Esophagus squamous epithelium (tissue), 5 donors: ENCODE measurements around the gene ANGPTL8. TPM values are rescaled to one million over a fixed set of nuclear protein-coding genes. Genes with fewer than 3 reads are reported as not detected.

Source experiments
- DNase-seq: peaks from one replicate; lab custom pipeline; 2025; lab: John Stamatoyannopoulos, UW
- H3K27ac ChIP-seq, 4 donors: fragments of 200-600 bp; sonication (generic); one replicate each; pipeline ENCODE4 v1.5.1; 2016 to 2019; ENCODE audit warnings: mild to moderate bottlenecking in 1 of 4
- H3K27me3 ChIP-seq, 4 donors: fragments of 200-600 bp; sonication (generic); 1 replicate in 3 of 4; 2 replicates in 1 of 4; pipeline versions ENCODE4 v1.5.1 to v1.6.0; 2017 to 2021; ENCODE audit warnings: antibody characterized with exemption in 1 of 4
- H3K36me3 ChIP-seq, 3 donors: fragments of 200-600 bp; sonication (generic); one replicate each; pipeline ENCODE4 v1.5.1; 2016 to 2019
- H3K4me1 ChIP-seq, 3 donors: fragments of 200-600 bp; sonication (generic); one replicate each; pipeline ENCODE4 v1.5.1; 2017 to 2019
- H3K4me3 ChIP-seq, 4 donors: fragments of 200-600 bp; sonication (generic); 1 replicate in 3 of 4; 2 replicates in 1 of 4; pipeline ENCODE4 v1.5.1; 2016 to 2019; ENCODE audit warnings: mild to moderate bottlenecking in 2 of 4, moderate library complexity in 1 of 4
- H3K9me3 ChIP-seq, 3 donors: fragments of 200-600 bp; sonication (generic); one replicate each; pipeline ENCODE4 v1.5.1; 2016 to 2019
- CTCF ChIP-seq, 6 experiments: fragments of 450-650 bp in 4 of 6; fragments of 200-600 bp in 2 of 6; sonication (generic) in 2 of 6; IDR thresholded peaks; one replicate each; pipeline ENCODE4 v1.5.1; 2016 to 2019; ENCODE audit warnings: antibody characterized with exemption in 6 of 6, mild to moderate bottlenecking in 4 of 6, moderate library complexity in 4 of 6
- POLR2A ChIP-seq, 4 donors: fragments of 450-650 bp; IDR thresholded peaks; one replicate each; pipeline ENCODE4 v1.6.1; 2017; ENCODE audit warnings: antibody characterized with exemption in 4 of 4, mild to moderate bottlenecking in 4 of 4, moderate library complexity in 3 of 4
- WGBS, 2 donors: methylation state at CpG; one replicate each; pipeline ENCODE4 v1.1.5; 2018; 5-methylcytosine and 5-hydroxymethylcytosine counted together
- intact Hi-C: fragments of 100-400 bp; cut with DNase I; formaldehyde crosslinking; loops from one replicate; pipeline ENCODE4 v1.15.0; 2022
- total RNA-seq, 4 donors: library from RNA; depleted of rRNA; stranded (reverse); fragments of >200 nt; gene quantifications; one replicate each; pipeline ENCODE4 v1.1.0, GENCODE V29; 2016
- donor health status: DM: yes; HTN: yes; CAD: no.

Gene ANGPTL8
- total RNA-seq, 4 donors from 2014 or later, result not detected

- no peaks in the 10 kb centered on the region for H3K27me3 ChIP-seq
- intact Hi-C loops, result no loop called here
These were observed 46.2 kb upstream of the ANGPTL8 start for GRCh38 chr19:11192957-11193939.

GRCh38 chr19:11194173-11194572 lies 45.2 kb upstream of the ANGPTL8 start:
- Histone ChIP-seq H3K4me3 (peak overlapping the region; percentile 7 to 89 (median 74)), H3K9me3 (no peaks in the 10 kb centered on the region), H3K27me3 (no peaks in the 10 kb centered on the region), H3K4me1 (peaks cover 25 to 96% (median 48%) of the 10 kb centered on the region in 3 donors), H3K27ac (peak overlapping the region; percentile 19 to 93 (median 85)), H3K36me3 (peaks cover 0 to 37% (median 5%) of the 10 kb centered on the region in 3 donors)
- DNase-seq, result no peak
- intact Hi-C loops, result no loop called here
- 75 to 84% methylated on average over 5 of the region's 8 CpGs for WGBS, 2 donors
- TF ChIP-seq CTCF (IDR thresholded peaks at IDR 0.05) (no peak), POLR2A (IDR thresholded peaks at IDR 0.05) (no peak)

More at GRCh38 chr19:11192957-11193939, 46.2 kb upstream of the ANGPTL8 start:
- Histone ChIP-seq H3K36me3 (peaks cover 0 to 42% (median 5%) of the 10 kb centered on the region in 3 donors), H3K9me3 (no peaks in the 10 kb centered on the region), H3K27ac (peak overlapping the region; percentile 19 to 93 (median 85)), H3K4me3 (peak overlapping the region in 3 of 4 donors; percentile 3 to 89 (median 75)), H3K4me1 (peaks cover 24 to 96% (median 52%) of the 10 kb centered on the region in 3 donors)
- 83 to 91% methylated on average over 8 to 16 of the region's 68 CpGs for WGBS, 2 donors
- TF ChIP-seq POLR2A (IDR thresholded peaks at IDR 0.05), result no peak
- no peak for TF ChIP-seq CTCF (IDR thresholded peaks at IDR 0.05)
- DNase-seq, result no peak

- DNase-seq, result no peak
These were observed 44.5 kb upstream of the ANGPTL8 start for GRCh38 chr19:11194656-11195558.

GRCh38 chr19:11195681-11196080 lies 43.7 kb upstream of the ANGPTL8 start:
- Histone ChIP-seq H3K4me3 (peak overlapping the region in 3 of 4 donors; percentile 73 to 89 (median 75)), H3K9me3 (no peaks in the 10 kb centered on the region), H3K27me3 (no peaks in the 10 kb centered on the region), H3K27ac (peak overlapping the region; percentile 57 to 93 (median 85)), H3K4me1 (peaks cover 19 to 83% (median 36%) of the 10 kb centered on the region in 3 donors), H3K36me3 (peaks cover 0 to 50% (median 5%) of the 10 kb centered on the region in 3 donors)
- no peak for DNase-seq
- intact Hi-C loops, result no loop called here
- 69 to 74% methylated on average over 12 of the region's 12 CpGs for WGBS, 2 donors
- no peak for TF ChIP-seq POLR2A (IDR thresholded peaks at IDR 0.05)
- TF ChIP-seq CTCF (IDR thresholded peaks at IDR 0.05), result no peak

More at GRCh38 chr19:11194656-11195558, 44.5 kb upstream of the ANGPTL8 start:
- intact Hi-C loops, result no loop called here
- peaks cover 25 to 90% (median 44%) of the 10 kb centered on the region in 3 donors for H3K4me1 ChIP-seq
- no peaks in the 10 kb centered on the region for H3K27me3 ChIP-seq
- 32 to 45% methylated on average over 12 to 13 of the region's 20 CpGs for WGBS, 2 donors
- peak overlapping the region; percentile 57 to 93 (median 85) for H3K27ac ChIP-seq
- no peaks in the 10 kb centered on the region for H3K9me3 ChIP-seq
- peaks cover 0 to 43% (median 5%) of the 10 kb centered on the region in 3 donors for H3K36me3 ChIP-seq
- no peak for TF ChIP-seq POLR2A (IDR thresholded peaks at IDR 0.05)
- TF ChIP-seq CTCF (IDR thresholded peaks at IDR 0.05), result no peak
- peak overlapping the region; percentile 7 to 89 (median 74) for H3K4me3 ChIP-seq
